Type B pancreatic cell (in vitro differentiated cells): Measurements from ENCODE around the gene CPEB3. TPM values are rescaled to one million over a fixed set of nuclear protein-coding genes. Genes with fewer than 3 reads are reported as not detected.
"Not testable (repeated sequence)": the region's sequence is repeated elsewhere in the genome, so short reads cannot be mapped to it uniquely, and the experiment has no call there.

Source experiments
- DNase-seq: peaks from one replicate; pipeline ENCODE4 v3.0.0; 2021; ENCODE audit warnings: mixed read lengths; ENCODE audit not compliant: unreplicated experiment; ENCODE audit errors: extremely low spot score
- H3K27ac Mint-ChIP-seq: 2 replicates; pipeline ENCODE4 v1.8.0; 2021; ENCODE audit warnings: mild to moderate bottlenecking, mixed read lengths
- H3K27me3 Mint-ChIP-seq: 2 replicates; pipeline ENCODE4 v1.8.0; 2021; ENCODE audit warnings: mixed read lengths
- H3K36me3 Mint-ChIP-seq: 2 replicates; pipeline ENCODE4 v1.8.0; 2021; ENCODE audit warnings: mixed read lengths
- H3K4me1 Mint-ChIP-seq: one replicate; pipeline ENCODE4 v1.8.0; 2021; ENCODE audit warnings: mixed read lengths; ENCODE audit not compliant: unreplicated experiment
- H3K4me3 Mint-ChIP-seq: 2 replicates; pipeline ENCODE4 v1.8.0; 2021; ENCODE audit warnings: mild to moderate bottlenecking, mixed read lengths
- H3K9me3 Mint-ChIP-seq: 2 replicates; pipeline ENCODE4 v1.8.0; 2021; ENCODE audit warnings: mixed read lengths
- total RNA-seq: library from RNA; stranded (reverse); gene quantifications from 2 replicates; pipeline ENCODE4 v1.2.1, GENCODE V29; 2021; ENCODE audit warnings: low replicate concordance
- TF ChIP-seq, protein P1 (sequence below): fragments of 200-600 bp; sonication (generic); conservative IDR thresholded peaks from 2 replicates; pipeline ENCODE4 v1.5.0; 2021; ENCODE audit warnings: antibody characterized with exemption, mild to moderate bottlenecking

The CPEB3 gene
- total RNA-seq, 1 donor from 2014 or later, result 2.3 TPM

GRCh38 chr10:92150823-92151222, 140.1 kb downstream of the CPEB3 start:
- Mint-ChIP-seq H3K27ac (no peak overlapping the region), H3K4me3 (no peak overlapping the region), H3K4me1 (no peaks in the 10 kb centered on the region), H3K27me3 (no peaks in the 10 kb centered on the region), H3K36me3 (no peaks in the 10 kb centered on the region), H3K9me3 (no peaks in the 10 kb centered on the region)
- TF ChIP-seq, protein P1, sequence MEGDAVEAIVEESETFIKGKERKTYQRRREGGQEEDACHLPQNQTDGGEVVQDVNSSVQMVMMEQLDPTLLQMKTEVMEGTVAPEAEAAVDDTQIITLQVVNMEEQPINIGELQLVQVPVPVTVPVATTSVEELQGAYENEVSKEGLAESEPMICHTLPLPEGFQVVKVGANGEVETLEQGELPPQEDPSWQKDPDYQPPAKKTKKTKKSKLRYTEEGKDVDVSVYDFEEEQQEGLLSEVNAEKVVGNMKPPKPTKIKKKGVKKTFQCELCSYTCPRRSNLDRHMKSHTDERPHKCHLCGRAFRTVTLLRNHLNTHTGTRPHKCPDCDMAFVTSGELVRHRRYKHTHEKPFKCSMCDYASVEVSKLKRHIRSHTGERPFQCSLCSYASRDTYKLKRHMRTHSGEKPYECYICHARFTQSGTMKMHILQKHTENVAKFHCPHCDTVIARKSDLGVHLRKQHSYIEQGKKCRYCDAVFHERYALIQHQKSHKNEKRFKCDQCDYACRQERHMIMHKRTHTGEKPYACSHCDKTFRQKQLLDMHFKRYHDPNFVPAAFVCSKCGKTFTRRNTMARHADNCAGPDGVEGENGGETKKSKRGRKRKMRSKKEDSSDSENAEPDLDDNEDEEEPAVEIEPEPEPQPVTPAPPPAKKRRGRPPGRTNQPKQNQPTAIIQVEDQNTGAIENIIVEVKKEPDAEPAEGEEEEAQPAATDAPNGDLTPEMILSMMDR, result no peak
- DNase-seq, result no peak

- no peaks in the 10 kb centered on the region for H3K9me3 Mint-ChIP-seq
- H3K27me3 Mint-ChIP-seq, result no peaks in the 10 kb centered on the region
- no peaks in the 10 kb centered on the region for H3K36me3 Mint-ChIP-seq
- no peaks in the 10 kb centered on the region for H3K4me1 Mint-ChIP-seq
- no peak overlapping the region for H3K27ac Mint-ChIP-seq
- no peak overlapping the region for H3K4me3 Mint-ChIP-seq
- DNase-seq, result no peak
- TF ChIP-seq, protein P1, result no peak
These were observed 141.6 kb downstream of the CPEB3 start for GRCh38 chr10:92149261-92149660.

GRCh38 chr10:92146781-92147180, 144.1 kb downstream of the CPEB3 start:
- no peak overlapping the region for H3K4me3 Mint-ChIP-seq
- H3K27ac Mint-ChIP-seq, result no peak overlapping the region
- TF ChIP-seq, protein P1, result no peak
- H3K36me3 Mint-ChIP-seq, result no peaks in the 10 kb centered on the region
- DNase-seq, result no peak
- H3K27me3 Mint-ChIP-seq, result no peaks in the 10 kb centered on the region
- H3K9me3 Mint-ChIP-seq, result no peaks in the 10 kb centered on the region
- peaks cover 6% of the 10 kb centered on the region for H3K4me1 Mint-ChIP-seq

DNA sequence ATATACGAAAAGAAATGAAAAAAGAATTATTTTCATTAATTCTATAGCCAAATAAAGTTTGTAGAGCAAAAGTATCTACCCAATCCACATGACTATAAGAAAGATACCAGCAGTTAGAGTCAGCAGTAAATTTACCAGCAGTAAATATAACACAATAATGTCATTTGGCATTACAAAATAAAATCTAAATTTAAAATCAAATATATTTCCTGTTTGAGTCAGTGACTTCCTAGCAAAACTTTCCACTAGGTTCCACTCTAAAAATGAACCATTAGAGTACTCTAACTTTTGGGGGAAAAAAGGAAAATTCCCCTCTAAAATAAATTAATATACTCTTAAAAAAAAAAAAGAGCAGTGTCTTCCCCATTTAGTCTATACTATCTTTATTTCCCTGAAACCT, 144.8 kb downstream of the CPEB3 start:
- Mint-ChIP-seq H3K4me3 (no peak overlapping the region), H3K4me1 (peaks cover 6% of the 10 kb centered on the region), H3K36me3 (no peaks in the 10 kb centered on the region), H3K27ac (no peak overlapping the region), H3K9me3 (no peaks in the 10 kb centered on the region), H3K27me3 (no peaks in the 10 kb centered on the region)
- no peak for DNase-seq
- TF ChIP-seq, protein P1, result no peak

DNA sequence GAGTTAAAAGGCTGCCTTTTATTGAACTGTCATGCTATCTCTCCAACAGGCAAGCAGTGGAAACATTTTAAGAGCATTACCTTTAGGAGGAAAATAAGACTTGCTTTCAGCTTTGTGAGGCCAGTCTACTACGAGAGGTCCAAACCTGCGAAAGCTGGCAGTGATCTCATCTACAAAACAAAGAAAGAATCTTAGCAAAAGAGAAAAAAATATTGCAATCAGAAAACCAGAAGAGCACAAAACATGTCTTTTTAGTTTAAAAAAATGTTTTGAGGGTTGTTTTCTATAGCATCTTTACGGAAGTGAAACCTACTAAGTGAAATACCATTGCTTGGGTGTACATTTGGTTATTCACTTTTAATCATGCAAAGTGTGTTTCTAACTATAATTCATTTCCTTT, 147.9 kb downstream of the CPEB3 start:
- H3K36me3 Mint-ChIP-seq, result peaks cover 7% of the 10 kb centered on the region
- H3K9me3 Mint-ChIP-seq, result no peaks in the 10 kb centered on the region
- H3K27ac Mint-ChIP-seq, result peak overlapping the region; percentile 33
- H3K4me3 Mint-ChIP-seq, result no peak overlapping the region
- TF ChIP-seq, protein P1, result no peak
- H3K4me1 Mint-ChIP-seq, result peaks cover 6% of the 10 kb centered on the region
- no peaks in the 10 kb centered on the region for H3K27me3 Mint-ChIP-seq
- DNase-seq, result no peak

GRCh38 chr10:92142512-92142911, 148.4 kb downstream of the CPEB3 start:
- H3K27ac Mint-ChIP-seq, result peak overlapping the region; percentile 33
- TF ChIP-seq, protein P1, result peak; percentile 39
- H3K4me3 Mint-ChIP-seq, result no peak overlapping the region
- no peaks in the 10 kb centered on the region for H3K27me3 Mint-ChIP-seq
- H3K36me3 Mint-ChIP-seq, result peaks cover 9% of the 10 kb centered on the region
- peaks cover 6% of the 10 kb centered on the region for H3K4me1 Mint-ChIP-seq
- no peaks in the 10 kb centered on the region for H3K9me3 Mint-ChIP-seq
- DNase-seq, result no peak

DNA sequence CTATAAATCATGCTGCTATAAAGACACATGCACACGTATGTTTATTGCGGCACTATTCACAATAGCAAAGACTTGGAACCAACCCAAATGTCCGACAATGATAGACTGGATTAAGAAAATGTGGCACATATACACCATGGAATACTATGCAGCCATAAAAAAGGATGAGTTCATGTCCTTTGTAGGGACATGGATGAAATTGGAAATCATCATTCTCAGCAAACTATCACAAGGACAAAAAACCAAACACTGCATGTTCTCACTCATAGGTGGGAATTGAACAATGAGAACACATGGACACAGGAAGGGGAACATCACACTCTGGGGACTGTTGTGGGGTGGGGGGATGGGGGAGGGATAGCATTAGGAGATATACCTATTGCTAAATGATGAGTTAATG, 149.7 kb downstream of the CPEB3 start:
- H3K27me3 Mint-ChIP-seq, DNase-seq, H3K36me3 Mint-ChIP-seq, H3K27ac Mint-ChIP-seq, H3K9me3 Mint-ChIP-seq, H3K4me1 Mint-ChIP-seq, H3K4me3 Mint-ChIP-seq: not testable (repeated sequence)

DNA sequence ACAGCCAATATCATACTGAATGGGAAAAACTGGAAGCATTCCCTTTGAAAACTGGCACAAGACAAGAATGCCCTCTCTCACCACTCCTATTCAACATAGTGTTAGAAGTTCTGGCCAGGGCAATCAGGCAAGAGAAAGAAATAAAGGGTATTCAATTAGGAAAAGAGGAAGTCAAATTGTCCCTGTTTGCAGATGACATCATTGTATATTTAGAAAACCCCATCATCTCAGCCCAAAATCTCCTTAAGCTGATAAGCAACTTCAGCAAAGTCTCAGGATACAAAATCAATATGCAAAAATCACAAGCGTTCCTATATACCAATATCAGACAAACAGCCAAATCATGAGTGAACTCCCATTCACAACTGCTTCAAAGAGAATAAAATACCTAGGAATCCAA, 156.8 kb downstream of the CPEB3 start:
- H3K27ac Mint-ChIP-seq, H3K4me3 Mint-ChIP-seq, H3K4me1 Mint-ChIP-seq, H3K36me3 Mint-ChIP-seq, DNase-seq, H3K9me3 Mint-ChIP-seq, H3K27me3 Mint-ChIP-seq: not testable (repeated sequence)
